ENCODE results near the gene PSENEN. TPM values are rescaled to one million over a fixed set of nuclear protein-coding genes. Genes with fewer than 3 reads are reported as not detected.
A peak's percentile ranks its signal among the peaks of the same experiment; 100 is the strongest.

Gene PSENEN
- total and polyA plus RNA-seq, 2 of the 8 experiments (the other 6 are each of a cell fraction or from before 2014, with no cell fraction given): 66.7 to 75.3 TPM

DNA sequence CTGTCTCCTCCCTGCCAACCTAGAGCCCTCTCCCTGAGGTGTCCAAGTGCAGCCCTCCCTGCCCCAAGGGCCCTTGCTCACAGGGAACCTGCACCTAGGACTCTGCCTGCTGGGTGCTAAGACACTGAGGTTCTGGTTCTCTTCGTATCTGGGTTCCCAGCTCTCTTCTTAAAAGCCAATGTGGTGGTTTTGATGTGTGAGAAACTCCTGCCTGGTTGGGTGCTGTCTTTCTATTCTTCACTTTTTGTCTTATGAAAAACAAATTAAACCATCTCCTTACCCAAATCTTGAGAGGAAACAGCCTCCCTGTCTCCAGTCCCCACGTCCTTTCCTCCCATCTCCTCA is 32.0 kb upstream of the PSENEN start:
- H2BK120ac ChIP-seq (replicated peaks; ENCODE audit: low read depth, low read length): no peak overlapping the region
- no peak overlapping the region for H3K4me2 ChIP-seq (ENCODE audit: insufficient read depth in 1 of 2, low read depth in 2 of 2, low read length in 2 of 2)
- DNase-seq (ENCODE audit: low read depth in 1 of 2, low spot score in 2 of 2): no peak
- no peak overlapping the region for H2BK20ac ChIP-seq (ENCODE audit: low read length)
- H3K23me2 ChIP-seq (ENCODE audit: low read depth, low read length): peaks cover 12% of the 10 kb centered on the region
- no peak for FAIRE-seq
- H3K79me1 ChIP-seq (ENCODE audit: low read depth, low read length): peaks cover 2% of the 10 kb centered on the region; the same call in 1 of the 2 replicates
- no peak overlapping the region for H4K91ac ChIP-seq (replicated peaks; ENCODE audit: insufficient read length, low read length)
- no peak overlapping the region for H2BK5ac ChIP-seq (ENCODE audit: low read depth, low read length)
- H3K9me3 ChIP-seq (ENCODE audit: insufficient read depth in 2 of 2, low read depth in 1 of 2, low read length in 1 of 2): no peaks in the 10 kb centered on the region
- WGBS, 2 experiments (ENCODE audit: extremely low coverage in 1 of 2, insufficient coverage in 1 of 2, insufficient read length in 1 of 2, insufficient replicate concordance in 2 of 2, low coverage in 1 of 2, low lambda C conversion rate in 2 of 2, missing lambda C conversion rate in 1 of 2): 76% methylated on average over 2 of the region's 2 CpGs; no CpG with 5 or more reads in 1 of the 2 experiments
- no peak overlapping the region for H3K4ac ChIP-seq (replicated peaks; ENCODE audit: insufficient read length, low read depth, low read length)
- ChIA-PET POLR2A (ENCODE audit: partially characterized antibody) (interaction anchor here (0.9 to 4.9 kb wide), 6 partner anchors 10 to 101 kb away, joined by 3 to 28 read pairs (median 8); partner anchors contain the start of genes HAUS5, PRODH2 and ZBTB32), CTCF (ENCODE audit: partially characterized antibody) (interaction anchor here (0.6 to 6.6 kb wide), 9 partner anchors 10 to 1942 kb away, joined by 3 to 105 read pairs (median 3); partner anchors contain the start of gene ZBTB32)
- no peak overlapping the region for H4K5ac ChIP-seq (ENCODE audit: insufficient read length, low read depth, low read length)
- no peak overlapping the region for H3K56ac ChIP-seq (replicated peaks; ENCODE audit: insufficient read length, low read depth, low read length)
- H3K27me3 ChIP-seq (replicated peaks in 1 of 4; ENCODE audit: control insufficient read depth in 3 of 4, extremely low read depth in 1 of 4, insufficient read depth in 3 of 4, low read length in 3 of 4): no peaks in the 10 kb centered on the region
- no peak overlapping the region for H3K9ac ChIP-seq (replicated peaks in 1 of 4; ENCODE audit: extremely low read depth in 1 of 4, low read depth in 3 of 4, low read length in 3 of 4)
- no peak overlapping the region for H3K27ac ChIP-seq (ENCODE audit: low read depth, low read length)
- H3K36me3 ChIP-seq (ENCODE audit: control insufficient read depth in 2 of 4, insufficient read depth in 4 of 4, low read length in 3 of 4): no peaks in the 10 kb centered on the region
- peaks cover 0 to 28% (median 16%) of the 10 kb centered on the region in 4 experiments; a peak in 6 of 7 replicates for H3K4me1 ChIP-seq (replicated peaks in 1 of 4; ENCODE audit: control insufficient read depth in 3 of 4, insufficient read depth in 4 of 4, low read length in 3 of 4)
- no peak overlapping the region for H2BK12ac ChIP-seq (ENCODE audit: low read depth, low read length)
- peaks cover 0 to 2% of the 10 kb centered on the region in 2 experiments; a peak in 3 of 4 replicates for H3K79me2 ChIP-seq (ENCODE audit: control insufficient read depth in 1 of 2, insufficient read depth in 2 of 2, low read length in 2 of 2)
- H2BK15ac ChIP-seq (ENCODE audit: low read length): no peak overlapping the region
- H2AK5ac ChIP-seq (ENCODE audit: low read depth, low read length): 0 out of 2 replicates have a peak overlapping the region, but pooled peaks have one; percentile 7
- no peak overlapping the region for H3K23ac ChIP-seq (ENCODE audit: insufficient read length)
- no peak overlapping the region for H3K4me3 ChIP-seq (ENCODE audit: extremely low read depth in 1 of 4, insufficient read depth in 2 of 4, low read depth in 3 of 4, low read length in 4 of 4)
- H3K18ac ChIP-seq (ENCODE audit: extremely low read depth, low read length): no peak overlapping the region
- no peak overlapping the region for H3K14ac ChIP-seq (ENCODE audit: insufficient read length)
- H4K20me1 ChIP-seq (replicated peaks in 1 of 2; ENCODE audit: control insufficient read depth in 1 of 2, insufficient read depth in 2 of 2, low read length in 2 of 2): peaks cover 5 to 6% of the 10 kb centered on the region in 2 experiments
- no peak overlapping the region for H4K8ac ChIP-seq (ENCODE audit: extremely low read depth, insufficient read depth, low read length)
- H2AFZ ChIP-seq (ENCODE audit: low read length): no peak overlapping the region
- TF ChIP-seq SUZ12 (IDR thresholded peaks at IDR 0.05; ENCODE audit: low read length) (no peak), FOSL1 (IDR thresholded peaks at IDR 0.05; ENCODE audit: insufficient read depth, low read depth, low read length) (no peak), BACH1 (IDR thresholded peaks at IDR 0.05; ENCODE audit: low read length) (no peak), TEAD4 (IDR thresholded peaks at IDR 0.05; ENCODE audit: low read depth, low read length) (no peak), RFX5 (IDR thresholded peaks at IDR 0.05; ENCODE audit: borderline replicate concordance, low read depth, low read length) (no peak), SIX5 (IDR thresholded peaks at IDR 0.05; ENCODE audit: low read depth, low read length) (no peak), TAF7 (optimal IDR thresholded peaks at IDR 0.05; ENCODE audit: borderline replicate concordance, low read depth, low read length) (no peak), TCF12 (IDR thresholded peaks at IDR 0.05; ENCODE audit: low read depth, low read length) (no peak), CHD1 (IDR thresholded peaks at IDR 0.05; ENCODE audit: low read depth, low read length) (no peak), ASH2L (IDR thresholded peaks at IDR 0.05; ENCODE audit: low read length) (no peak), EP300 (IDR thresholded peaks at IDR 0.05; ENCODE audit: borderline replicate concordance in 1 of 2, low read depth in 2 of 2, low read length in 2 of 2) (no peak), HDAC6 (IDR thresholded peaks at IDR 0.05; ENCODE audit: low read depth, low read length) (no peak), RNF2 (IDR thresholded peaks at IDR 0.05; ENCODE audit: borderline replicate concordance, low read depth, low read length, missing control alignments, poor library complexity, severe bottlenecking) (no peak)

Measured in H1 (cell line).